ENCODE measurements around the gene GSE1.

Gene GSE1

GRCh38 chr16:85573696-85574641 lies 39.2 kb upstream of the GSE1 start:
- no peak for DNase-seq (ENCODE audit: extremely low read depth in 1 of 2, low read depth in 1 of 2)

GRCh38 chr16:85574672-85575475 lies 38.2 kb upstream of the GSE1 start:
- no peak for DNase-seq (ENCODE audit: extremely low read depth in 1 of 2, low read depth in 1 of 2)

- DNase-seq (ENCODE audit: extremely low read depth in 1 of 2, low read depth in 1 of 2): no peak
These were observed 37.2 kb upstream of the GSE1 start for GRCh38 chr16:85575920-85576319.

- DNase-seq (ENCODE audit: extremely low read depth in 1 of 2, low read depth in 1 of 2): no peak
These were observed 36.2 kb upstream of the GSE1 start for GRCh38 chr16:85576944-85577343.

GRCh38 chr16:85577899-85578598 lies 35.1 kb upstream of the GSE1 start:
- DNase-seq (ENCODE audit: extremely low read depth in 1 of 2, low read depth in 1 of 2): no peak

- no peak for DNase-seq (ENCODE audit: extremely low read depth in 1 of 2, low read depth in 1 of 2)
These were observed 34.5 kb upstream of the GSE1 start for GRCh38 chr16:85578599-85578948.

GRCh38 chr16:85579191-85579590 lies 33.9 kb upstream of the GSE1 start:
- DNase-seq (ENCODE audit: extremely low read depth in 1 of 2, low read depth in 1 of 2): no peak

- DNase-seq (ENCODE audit: extremely low read depth in 1 of 2, low read depth in 1 of 2): no peak
These were observed 33.1 kb upstream of the GSE1 start for GRCh38 chr16:85579923-85580580.

- DNase-seq (ENCODE audit: extremely low read depth in 1 of 2, low read depth in 1 of 2): no peak
These were observed 32.4 kb upstream of the GSE1 start for GRCh38 chr16:85580684-85581083.

GRCh38 chr16:85582229-85582991 lies 30.7 kb upstream of the GSE1 start:
- no peak for DNase-seq (ENCODE audit: extremely low read depth in 1 of 2, low read depth in 1 of 2)

GRCh38 chr16:85583491-85584181 lies 29.5 kb upstream of the GSE1 start:
- no peak for DNase-seq (ENCODE audit: extremely low read depth in 1 of 2, low read depth in 1 of 2)

- DNase-seq (ENCODE audit: extremely low read depth in 1 of 2, low read depth in 1 of 2): no peak
These were observed 28.9 kb upstream of the GSE1 start for GRCh38 chr16:85584267-85584666.

GRCh38 chr16:85584819-85585282 lies 28.3 kb upstream of the GSE1 start:
- no peak for DNase-seq (ENCODE audit: extremely low read depth in 1 of 2, low read depth in 1 of 2)

GRCh38 chr16:85585711-85586110 lies 27.4 kb upstream of the GSE1 start:
- DNase-seq (ENCODE audit: extremely low read depth in 1 of 2, low read depth in 1 of 2): no peak

GRCh38 chr16:85586380-85587104 lies 26.6 kb upstream of the GSE1 start:
- no peak for DNase-seq (ENCODE audit: extremely low read depth in 1 of 2, low read depth in 1 of 2)

- DNase-seq (ENCODE audit: extremely low read depth in 1 of 2, low read depth in 1 of 2): no peak
These were observed 25.2 kb upstream of the GSE1 start for GRCh38 chr16:85587762-85588556.

- DNase-seq (ENCODE audit: extremely low read depth in 1 of 2, low read depth in 1 of 2): no peak
These were observed 24.3 kb upstream of the GSE1 start for GRCh38 chr16:85588562-85589503.

Data from stimulated activated CD8-positive, alpha-beta memory T cell treated with anti-CD3 and anti-CD28 coated beads, Interleukin-7, amount 100 ng/mL, for 48 hours (primary cell).